ENCODE data around the gene COL9A2.

GRCh38 chr1:40300651-40301050 lies 16.4 kb downstream of the COL9A2 start:
- TF ChIP-seq, protein P1, sequence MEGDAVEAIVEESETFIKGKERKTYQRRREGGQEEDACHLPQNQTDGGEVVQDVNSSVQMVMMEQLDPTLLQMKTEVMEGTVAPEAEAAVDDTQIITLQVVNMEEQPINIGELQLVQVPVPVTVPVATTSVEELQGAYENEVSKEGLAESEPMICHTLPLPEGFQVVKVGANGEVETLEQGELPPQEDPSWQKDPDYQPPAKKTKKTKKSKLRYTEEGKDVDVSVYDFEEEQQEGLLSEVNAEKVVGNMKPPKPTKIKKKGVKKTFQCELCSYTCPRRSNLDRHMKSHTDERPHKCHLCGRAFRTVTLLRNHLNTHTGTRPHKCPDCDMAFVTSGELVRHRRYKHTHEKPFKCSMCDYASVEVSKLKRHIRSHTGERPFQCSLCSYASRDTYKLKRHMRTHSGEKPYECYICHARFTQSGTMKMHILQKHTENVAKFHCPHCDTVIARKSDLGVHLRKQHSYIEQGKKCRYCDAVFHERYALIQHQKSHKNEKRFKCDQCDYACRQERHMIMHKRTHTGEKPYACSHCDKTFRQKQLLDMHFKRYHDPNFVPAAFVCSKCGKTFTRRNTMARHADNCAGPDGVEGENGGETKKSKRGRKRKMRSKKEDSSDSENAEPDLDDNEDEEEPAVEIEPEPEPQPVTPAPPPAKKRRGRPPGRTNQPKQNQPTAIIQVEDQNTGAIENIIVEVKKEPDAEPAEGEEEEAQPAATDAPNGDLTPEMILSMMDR (IDR thresholded peaks at IDR 0.05), result no peak
- TF ChIP-seq POLR2AphosphoS5 (IDR thresholded peaks at IDR 0.05; ENCODE audit: insufficient read depth in 1 of 2, low read depth in 1 of 2) (no peak), POLR2A (IDR thresholded peaks at IDR 0.05) (no peak)
